Sigmoid colon (tissue), 7 donors: Measurements from ENCODE around the gene TOPORS. TPM values are rescaled to one million over a fixed set of nuclear protein-coding genes. Genes with fewer than 3 reads are reported as not detected.

Experiments used
- DNase-seq: peaks from one replicate; pipeline ENCODE4 v3.0.0-alpha.2; 2019
- H3K27ac ChIP-seq, 4 donors: fragments of 200-600 bp; sonication (generic); one replicate each; pipeline ENCODE4 v1.5.1; 2016 to 2019; ENCODE audit warnings: mild to moderate bottlenecking in 1 of 4
- H3K27me3 ChIP-seq, 3 donors: fragments of 200-600 bp; sonication (generic); one replicate each; pipeline ENCODE4 v1.5.1; 2019; ENCODE audit warnings: mild to moderate bottlenecking in 1 of 3
- H3K36me3 ChIP-seq, 4 donors: fragments of 200-600 bp; sonication (generic); one replicate each; pipeline ENCODE4 v1.5.1; 2016 to 2019
- H3K4me1 ChIP-seq, 4 donors: fragments of 200-600 bp; sonication (generic); one replicate each; pipeline ENCODE4 v1.5.1; 2017 to 2019
- H3K4me3 ChIP-seq, 4 donors: fragments of 200-600 bp; sonication (generic); one replicate each; pipeline ENCODE4 v1.5.1; 2017 to 2019; ENCODE audit warnings: mild to moderate bottlenecking in 2 of 4, moderate library complexity in 1 of 4
- H3K9me3 ChIP-seq, 4 donors: fragments of 200-600 bp in 3 of 4; sonication (generic) in 3 of 4; one replicate each; pipeline versions ENCODE4 v1.5.1 to v1.6.1; 2013 to 2019
- EP300 ChIP-seq, 4 donors: sonication (generic); formaldehyde crosslinking; IDR thresholded peaks; one replicate each; pipeline ENCODE4 v1.6.1; 2017; ENCODE audit warnings: antibody characterized with exemption in 4 of 4
- POLR2A ChIP-seq, 2 donors: fragments of 450-650 bp; IDR thresholded peaks; one replicate each; pipeline ENCODE4 v1.6.1; 2016; ENCODE audit warnings: antibody characterized with exemption in 2 of 2, mild to moderate bottlenecking in 2 of 2, moderate library complexity in 2 of 2
- POLR2AphosphoS5 ChIP-seq, 4 donors: sonication (generic); formaldehyde crosslinking; IDR thresholded peaks; one replicate each; pipeline ENCODE4 v1.6.1; 2017; ENCODE audit warnings: antibody characterized with exemption in 4 of 4
- WGBS, 2 donors: extraction: QIAGEN DNeasy Blood & Tissue Kit; methylation state at CpG; one replicate each; pipeline ENCODE4 v1.1.7; 2013; 5-methylcytosine and 5-hydroxymethylcytosine counted together
- intact Hi-C: fragments of 100-400 bp; cut with DNase I; formaldehyde crosslinking; loops from one replicate; pipeline ENCODE4 v1.15.1; 2023
- polyA plus RNA-seq, 3 donors: library from polyadenylated mRNA; stranded (reverse); fragments of 200-250 nt; gene quantifications; one replicate each; pipeline ENCODE4 v1.2.3, GENCODE V29; 2013
- total RNA-seq, 4 donors: library from RNA; depleted of rRNA; stranded (reverse); fragments of >200 nt; gene quantifications; one replicate each; pipeline ENCODE4 v1.1.0, GENCODE V29; 2016
- TF ChIP-seq, protein P1 (sequence below), 4 experiments: fragments of 450-650 bp in 3 of 4; fragments of 200-600 bp in 1 of 4; IDR thresholded peaks; one replicate each; pipeline ENCODE4 v1.5.1; 2016 to 2019; ENCODE audit warnings: antibody characterized with exemption in 4 of 4, mild to moderate bottlenecking in 3 of 4, moderate library complexity in 2 of 4
- donor health status: healthy with polysubstance abuse.
- donor health status: Bipolar disorder and iron deficiency.
- donor health status: healthy.

Gene TOPORS
- total and polyA plus RNA-seq, 7 donors, result 7.7 to 27.5 (median 23.5) TPM

DNA sequence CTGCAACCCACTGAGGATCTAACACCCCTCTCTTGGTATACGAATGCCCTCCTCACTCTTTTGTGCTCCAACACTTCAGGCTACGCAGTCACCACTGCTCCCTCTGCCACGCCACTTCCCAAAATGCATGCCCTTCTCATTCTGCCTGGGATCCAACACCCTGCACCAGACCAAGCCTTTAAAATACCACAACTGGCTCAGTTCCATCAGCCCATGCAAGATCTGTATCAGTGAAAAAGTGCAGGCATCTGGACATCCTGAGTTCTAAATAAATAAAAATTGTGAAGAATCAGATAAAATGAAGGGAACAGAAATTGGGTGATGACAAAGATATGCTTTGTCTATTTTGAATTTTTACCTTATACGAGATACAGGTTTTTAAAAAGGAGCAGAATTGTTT, 17.9 kb upstream of the TOPORS start:
- Histone ChIP-seq H3K27ac (no peak overlapping the region), H3K9me3 (no peaks in the 10 kb centered on the region), H3K36me3 (peaks cover 0 to 42% (median 6%) of the 10 kb centered on the region in 4 donors), H3K4me1 (peaks cover 0 to 31% (median 23%) of the 10 kb centered on the region in 4 donors), H3K4me3 (no peak overlapping the region), H3K27me3 (no peaks in the 10 kb centered on the region)
- no peak for DNase-seq
- intact Hi-C loops, result loop anchor here (5.0 to 10.0 kb wide), 2 partner anchors 138 to 595 kb away; partner anchors contain the start of gene B4GALT1
- TF ChIP-seq POLR2A (IDR thresholded peaks at IDR 0.05) (no peak), POLR2AphosphoS5 (IDR thresholded peaks at IDR 0.05) (no peak), EP300 (IDR thresholded peaks at IDR 0.05) (no peak)
- TF ChIP-seq, protein P1, sequence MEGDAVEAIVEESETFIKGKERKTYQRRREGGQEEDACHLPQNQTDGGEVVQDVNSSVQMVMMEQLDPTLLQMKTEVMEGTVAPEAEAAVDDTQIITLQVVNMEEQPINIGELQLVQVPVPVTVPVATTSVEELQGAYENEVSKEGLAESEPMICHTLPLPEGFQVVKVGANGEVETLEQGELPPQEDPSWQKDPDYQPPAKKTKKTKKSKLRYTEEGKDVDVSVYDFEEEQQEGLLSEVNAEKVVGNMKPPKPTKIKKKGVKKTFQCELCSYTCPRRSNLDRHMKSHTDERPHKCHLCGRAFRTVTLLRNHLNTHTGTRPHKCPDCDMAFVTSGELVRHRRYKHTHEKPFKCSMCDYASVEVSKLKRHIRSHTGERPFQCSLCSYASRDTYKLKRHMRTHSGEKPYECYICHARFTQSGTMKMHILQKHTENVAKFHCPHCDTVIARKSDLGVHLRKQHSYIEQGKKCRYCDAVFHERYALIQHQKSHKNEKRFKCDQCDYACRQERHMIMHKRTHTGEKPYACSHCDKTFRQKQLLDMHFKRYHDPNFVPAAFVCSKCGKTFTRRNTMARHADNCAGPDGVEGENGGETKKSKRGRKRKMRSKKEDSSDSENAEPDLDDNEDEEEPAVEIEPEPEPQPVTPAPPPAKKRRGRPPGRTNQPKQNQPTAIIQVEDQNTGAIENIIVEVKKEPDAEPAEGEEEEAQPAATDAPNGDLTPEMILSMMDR (IDR thresholded peaks at IDR 0.05), result no peak
- WGBS, 2 donors, result 91% methylated on average over 4 of the region's 4 CpGs

DNA sequence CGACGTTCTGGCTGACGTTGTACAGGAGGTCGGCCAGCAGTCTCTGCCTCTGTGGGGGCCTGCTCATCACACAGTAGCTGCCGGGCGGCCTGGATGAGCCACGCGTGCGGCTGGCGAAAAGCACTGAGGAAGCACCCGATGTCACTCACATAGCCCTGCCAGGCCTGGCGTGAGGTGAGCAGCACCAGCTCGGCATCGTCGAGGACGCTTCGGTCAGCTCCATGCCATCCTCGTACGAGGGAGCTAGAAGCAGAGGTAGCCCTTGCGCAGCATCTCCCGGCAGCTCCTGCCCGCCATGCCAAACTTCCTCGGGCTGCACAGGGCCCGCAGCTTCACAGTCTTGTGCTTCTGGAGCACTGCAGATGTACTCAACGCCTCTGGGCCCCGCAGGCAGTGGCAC, 14.4 kb upstream of the TOPORS start:
- Histone ChIP-seq H3K36me3 (peaks cover 0 to 56% (median 6%) of the 10 kb centered on the region in 4 donors), H3K27ac (no peak overlapping the region), H3K27me3 (no peaks in the 10 kb centered on the region), H3K4me1 (peaks cover 0 to 17% (median 12%) of the 10 kb centered on the region in 4 donors), H3K9me3 (no peaks in the 10 kb centered on the region), H3K4me3 (no peak overlapping the region)
- TF ChIP-seq POLR2AphosphoS5 (IDR thresholded peaks at IDR 0.05) (no peak), EP300 (IDR thresholded peaks at IDR 0.05) (no peak)
- TF ChIP-seq, protein P1 (IDR thresholded peaks at IDR 0.05), result no peak
- DNase-seq, result no peak
- whole genome bisulfite sequencing, 2 donors, result 97 to 98% methylated on average over 26 of the region's 26 CpGs
- intact Hi-C loops, result no loop called here

DNA sequence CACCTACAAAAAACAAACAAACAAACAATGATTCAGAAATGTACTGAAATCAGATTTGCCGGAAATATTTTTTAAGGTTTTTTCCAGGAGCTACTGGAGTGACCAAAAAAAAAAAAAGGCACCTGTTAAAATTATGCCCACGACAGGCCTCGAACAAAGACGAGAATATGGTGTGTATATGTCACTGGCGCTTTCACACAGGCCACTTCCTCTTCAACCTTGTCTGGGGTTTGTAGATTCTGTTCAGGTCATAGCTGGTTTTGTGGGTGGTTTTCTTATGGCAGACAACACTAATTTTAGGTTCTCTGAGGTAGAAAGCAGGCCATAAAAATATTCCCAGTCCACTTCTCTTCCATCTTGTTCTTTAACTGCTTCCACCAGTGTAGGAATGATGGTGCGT, 13.6 kb upstream of the TOPORS start:
- H3K27me3 ChIP-seq, result no peaks in the 10 kb centered on the region
- H3K27ac ChIP-seq, result no peak overlapping the region
- intact Hi-C loops, result no loop called here
- H3K4me1 ChIP-seq, result peaks cover 0 to 9% (median 4%) of the 10 kb centered on the region in 4 donors
- no peak for DNase-seq
- H3K36me3 ChIP-seq, result peaks cover 0 to 56% (median 6%) of the 10 kb centered on the region in 4 donors
- no peak overlapping the region for H3K4me3 ChIP-seq
- WGBS, 2 donors, result 89 to 96% methylated on average over 6 of the region's 6 CpGs
- H3K9me3 ChIP-seq, result no peaks in the 10 kb centered on the region
- TF ChIP-seq, protein P1 (IDR thresholded peaks at IDR 0.05), result no peak
- TF ChIP-seq POLR2AphosphoS5 (IDR thresholded peaks at IDR 0.05) (no peak), POLR2A (IDR thresholded peaks at IDR 0.05) (no peak), EP300 (IDR thresholded peaks at IDR 0.05) (no peak)

DNA sequence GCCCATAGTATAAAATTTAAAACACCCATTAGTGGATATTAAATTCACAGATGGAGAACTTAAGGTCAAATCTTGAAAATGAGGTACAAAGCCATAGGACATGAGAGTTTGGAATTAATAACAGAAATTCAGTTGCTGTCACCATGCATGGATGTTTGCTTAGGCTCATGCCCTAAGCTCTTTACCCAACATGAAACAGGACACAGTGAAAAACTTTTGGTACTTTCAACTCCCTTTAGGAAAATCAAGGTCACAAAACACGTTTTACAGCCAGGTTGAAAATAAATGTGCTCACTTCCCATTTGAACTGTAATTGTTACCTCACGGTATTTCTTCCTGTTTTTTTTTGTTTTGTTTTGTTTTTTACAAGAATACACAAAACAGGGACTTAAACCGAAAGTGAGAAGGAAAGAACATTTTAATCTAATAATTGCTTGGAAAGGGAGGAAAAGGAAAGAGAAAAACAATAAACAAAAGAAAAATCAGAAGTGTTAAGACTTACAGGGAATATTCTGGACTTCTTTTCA, 6.1 kb upstream of the TOPORS start:
- 55 to 63% methylated on average over 3 of the region's 3 CpGs for WGBS, 2 donors
- H3K4me1 ChIP-seq, result peaks cover 0 to under 1% (median 0%) of the 10 kb centered on the region in 4 donors
- DNase-seq, result no peak
- intact Hi-C loops, result no loop called here
- H3K36me3 ChIP-seq, result no peaks in the 10 kb centered on the region
- H3K27me3 ChIP-seq, result no peaks in the 10 kb centered on the region
- H3K27ac ChIP-seq, result no peak overlapping the region
- no peak overlapping the region for H3K4me3 ChIP-seq
- H3K9me3 ChIP-seq, result no peaks in the 10 kb centered on the region
- TF ChIP-seq EP300 (IDR thresholded peaks at IDR 0.05) (no peak), POLR2AphosphoS5 (IDR thresholded peaks at IDR 0.05) (no peak), POLR2A (IDR thresholded peaks at IDR 0.05) (no peak)
- TF ChIP-seq, protein P1 (IDR thresholded peaks at IDR 0.05), result no peak

DNA sequence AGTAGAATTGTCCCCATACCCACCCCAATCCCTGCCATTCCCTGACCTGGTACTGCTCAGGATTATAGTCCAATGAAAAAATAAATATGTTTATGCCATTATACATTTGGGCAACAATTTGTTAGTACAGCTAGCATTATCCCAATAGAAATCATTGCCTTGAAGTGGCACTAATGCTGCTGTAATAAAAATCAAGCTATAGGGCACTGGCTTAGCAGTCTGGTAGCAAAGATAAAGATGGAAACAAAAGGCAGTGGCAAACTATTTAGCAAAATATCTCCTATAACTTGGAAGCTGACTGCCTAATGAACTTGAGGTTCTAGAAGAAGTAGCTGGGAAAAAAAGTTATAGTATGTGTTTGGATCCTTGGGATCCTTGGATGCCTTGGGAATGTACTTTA, 2.2 kb upstream of the TOPORS start:
- no peaks in the 10 kb centered on the region for H3K27me3 ChIP-seq
- peaks cover 0 to 18% (median 14%) of the 10 kb centered on the region in 4 donors for H3K4me1 ChIP-seq
- DNase-seq, result no peak
- TF ChIP-seq POLR2A (IDR thresholded peaks at IDR 0.05) (no peak), POLR2AphosphoS5 (IDR thresholded peaks at IDR 0.05) (no peak), EP300 (IDR thresholded peaks at IDR 0.05) (no peak)
- TF ChIP-seq, protein P1 (IDR thresholded peaks at IDR 0.05), result no peak
- no peak overlapping the region for H3K27ac ChIP-seq
- H3K36me3 ChIP-seq, result no peaks in the 10 kb centered on the region
- intact Hi-C loops, result no loop called here
- H3K4me3 ChIP-seq, result no peak overlapping the region
- no peaks in the 10 kb centered on the region for H3K9me3 ChIP-seq
